ENCODE measurements around the gene SLC66A3.
"Not testable (repeated sequence)": the region's sequence is repeated elsewhere in the genome, so short reads cannot be mapped to it uniquely, and the experiment has no call there.

SLC66A3 gene

DNA sequence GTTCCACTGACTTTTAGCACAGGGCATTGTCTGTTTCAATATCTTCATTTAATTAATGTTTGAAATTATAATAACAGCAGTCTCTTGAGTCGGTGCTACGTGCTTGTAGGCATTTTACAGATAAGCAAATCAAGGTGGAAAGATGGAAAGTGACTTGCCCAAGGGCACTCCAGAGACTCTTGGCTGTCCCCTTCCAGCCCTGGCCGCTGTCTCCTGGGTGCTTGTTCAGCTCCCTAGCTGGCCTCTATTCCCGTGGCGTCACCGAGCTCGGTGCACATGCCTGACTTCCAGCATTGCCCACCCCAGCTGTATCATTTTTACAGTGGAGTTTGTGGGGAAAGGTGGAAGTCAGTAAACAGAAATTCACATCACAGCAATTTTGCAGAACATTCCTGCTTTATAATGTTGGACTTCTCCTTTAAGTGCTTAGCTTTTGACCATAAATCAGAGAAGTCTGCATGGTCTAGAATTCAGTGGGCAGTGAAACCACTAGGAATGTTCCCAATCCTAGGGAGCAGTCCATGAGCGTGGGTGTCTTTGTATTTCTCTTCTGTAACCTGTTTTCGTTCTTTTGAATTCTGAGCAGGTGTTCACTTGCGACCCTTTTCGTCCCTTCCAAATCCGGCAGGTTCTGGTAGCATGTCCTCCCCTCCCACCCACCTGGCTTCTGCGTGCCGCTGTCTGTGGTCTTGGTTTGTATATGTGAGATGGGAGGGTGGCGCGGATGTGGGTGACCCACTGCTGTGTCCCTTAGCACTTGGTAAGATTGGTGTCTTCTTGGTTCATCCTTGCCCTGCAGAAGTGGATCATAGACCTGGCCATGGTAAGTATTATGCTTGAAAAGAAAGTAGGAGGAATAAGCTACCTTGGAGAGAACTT, 8.4 kb downstream of the SLC66A3 start:
- no peak for DNase-seq (ENCODE audit: low spot score)

DNA sequence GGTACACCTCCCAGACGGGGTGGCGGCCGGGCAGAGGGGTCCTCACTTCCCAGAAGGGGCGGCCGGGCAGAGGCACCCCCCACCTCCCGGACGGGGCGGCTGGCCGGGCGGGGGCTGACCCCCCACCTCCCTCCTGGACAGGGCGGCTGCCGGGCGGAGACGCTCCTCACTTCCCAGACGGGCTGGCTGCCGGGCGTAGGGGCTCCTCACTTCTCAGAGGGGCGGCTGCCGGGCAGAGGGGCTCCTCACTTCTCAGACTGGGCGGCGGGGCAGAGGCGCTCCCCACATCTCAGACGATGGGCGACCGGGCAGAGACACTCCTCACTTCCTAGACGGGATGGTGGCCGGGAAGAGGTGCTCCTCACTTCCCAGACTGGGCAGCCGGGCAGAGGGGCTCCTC, 9.8 kb downstream of the SLC66A3 start:
- DNase-seq (ENCODE audit: low spot score) = not testable (repeated sequence)

- no peak for DNase-seq (ENCODE audit: low spot score)
Measured at GRCh38 chr2:11166476-11166875, 11.2 kb downstream of the SLC66A3 start.

DNA sequence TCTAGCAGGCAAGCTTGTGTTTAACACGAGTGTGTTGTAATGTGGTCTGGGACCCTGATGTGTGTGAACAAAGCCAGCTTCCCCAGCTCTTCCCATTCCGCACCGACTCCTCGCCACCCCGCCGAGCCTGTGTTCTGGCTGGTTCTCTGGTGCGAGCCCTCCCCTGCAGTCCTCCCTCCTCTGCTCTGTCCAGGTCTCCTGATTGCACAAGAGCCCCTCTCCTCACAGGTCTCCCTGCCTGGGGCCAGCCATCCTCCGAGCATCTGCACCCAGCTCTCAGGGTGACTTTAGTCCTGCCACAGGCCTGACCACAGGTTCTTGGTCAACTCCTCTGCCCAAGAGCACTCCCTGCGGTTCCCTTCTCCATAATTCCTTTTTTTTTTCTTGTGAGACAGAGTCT, 13.2 kb downstream of the SLC66A3 start:
- DNase-seq (ENCODE audit: low spot score) = no peak

GRCh38 chr2:11169333-11169732, 14.1 kb downstream of the SLC66A3 start:
- DNase-seq (ENCODE audit: low spot score) = no peak

DNA sequence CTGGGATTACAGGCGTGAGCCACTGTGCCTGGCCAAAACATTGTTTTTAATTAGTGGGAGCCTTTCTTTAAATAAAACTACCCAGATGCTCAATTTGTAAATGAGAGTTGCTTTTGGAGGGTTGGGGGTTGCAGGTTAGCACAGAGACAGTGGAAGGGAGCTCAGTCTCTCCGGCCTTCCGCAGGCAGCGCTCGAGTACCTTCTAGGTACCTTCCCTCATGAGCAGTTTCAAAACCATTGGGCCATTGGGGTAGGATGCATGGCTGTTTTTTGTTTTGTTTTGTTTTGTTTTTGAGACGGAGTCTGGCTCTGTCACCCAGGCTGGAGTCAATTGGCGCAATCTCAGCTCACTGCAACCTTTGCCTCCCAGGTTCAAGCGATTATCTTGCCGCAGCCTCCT, 19.0 kb downstream of the SLC66A3 start:
- no peak for DNase-seq (ENCODE audit: low spot score)

DNA sequence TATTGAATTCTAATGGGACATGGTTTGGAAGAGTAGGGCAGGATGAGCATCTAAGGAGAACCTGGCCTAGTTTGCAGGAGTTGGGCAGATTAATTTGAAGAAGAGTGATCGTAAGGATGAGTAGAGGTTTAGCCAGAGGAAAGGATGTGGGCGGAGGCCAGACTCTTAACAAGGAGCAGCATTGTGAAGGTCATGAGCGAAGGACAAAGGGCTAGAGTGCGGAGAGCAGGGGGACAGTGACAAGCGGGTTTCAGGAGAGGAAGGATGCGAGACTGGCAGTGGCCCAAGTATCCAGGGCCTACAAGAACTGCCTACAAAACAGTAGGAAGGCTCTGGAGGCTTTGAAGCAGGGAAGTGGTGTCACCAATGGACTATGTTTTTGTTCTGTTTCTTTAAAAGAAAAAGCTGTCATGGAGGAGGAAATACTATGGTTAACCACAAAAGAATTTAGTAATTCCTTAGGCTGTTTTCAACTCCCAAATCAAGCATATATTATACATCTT, 20.1 kb downstream of the SLC66A3 start:
- no peak for DNase-seq (ENCODE audit: low spot score)

DNA sequence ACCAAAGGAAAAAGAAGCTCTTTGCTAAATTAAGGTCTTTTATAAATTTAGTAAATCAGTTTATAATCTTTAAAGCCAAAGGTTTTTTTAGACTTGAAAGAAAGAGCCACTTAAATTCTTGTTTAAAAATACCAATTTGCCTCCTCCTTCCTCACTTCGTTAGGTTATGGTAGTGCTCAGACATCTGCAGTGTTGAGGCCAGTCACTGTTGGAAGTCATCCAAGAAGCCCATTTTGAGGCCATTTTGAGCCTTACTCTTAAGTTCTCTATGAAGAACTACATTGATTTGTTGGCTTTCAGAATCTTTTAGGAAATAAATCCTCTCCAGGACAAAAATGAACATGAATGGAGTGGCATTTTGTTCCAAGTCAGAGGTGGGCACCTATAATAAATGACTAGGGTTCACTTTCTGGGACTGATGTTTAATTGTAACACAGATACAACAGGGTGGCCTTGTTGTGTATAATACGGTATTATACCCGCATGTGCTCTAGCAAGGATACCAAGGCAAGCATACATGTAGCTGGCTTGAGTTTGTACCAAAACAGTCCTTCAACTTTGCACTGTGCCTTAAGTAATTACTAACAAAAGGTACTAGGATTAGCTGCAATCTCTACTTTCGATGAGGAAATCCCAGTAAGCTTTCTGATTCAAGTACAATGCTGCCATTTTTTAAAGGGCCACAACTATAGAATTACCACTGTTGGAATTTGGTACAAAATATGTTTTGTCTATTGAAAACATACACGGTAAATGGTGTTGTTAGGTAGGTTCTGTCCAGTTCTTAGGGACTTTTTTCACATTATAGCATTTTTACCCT, 22.8 kb downstream of the SLC66A3 start:
- DNase-seq (ENCODE audit: low spot score) = no peak

- no peak for DNase-seq (ENCODE audit: low spot score)
Measured at GRCh38 chr2:11179196-11179595, 23.9 kb downstream of the SLC66A3 start.

GRCh38 chr2:11179899-11180298, 24.6 kb downstream of the SLC66A3 start:
- no peak for DNase-seq (ENCODE audit: low spot score)

GRCh38 chr2:11180653-11181052, 25.4 kb downstream of the SLC66A3 start:
- DNase-seq (ENCODE audit: low spot score) = no peak

GRCh38 chr2:11182951-11183350, 27.7 kb downstream of the SLC66A3 start:
- DNase-seq (ENCODE audit: low spot score) = no peak

- no peak for DNase-seq (ENCODE audit: low spot score)
Measured at GRCh38 chr2:11186145-11186544, 30.9 kb downstream of the SLC66A3 start.

DNA sequence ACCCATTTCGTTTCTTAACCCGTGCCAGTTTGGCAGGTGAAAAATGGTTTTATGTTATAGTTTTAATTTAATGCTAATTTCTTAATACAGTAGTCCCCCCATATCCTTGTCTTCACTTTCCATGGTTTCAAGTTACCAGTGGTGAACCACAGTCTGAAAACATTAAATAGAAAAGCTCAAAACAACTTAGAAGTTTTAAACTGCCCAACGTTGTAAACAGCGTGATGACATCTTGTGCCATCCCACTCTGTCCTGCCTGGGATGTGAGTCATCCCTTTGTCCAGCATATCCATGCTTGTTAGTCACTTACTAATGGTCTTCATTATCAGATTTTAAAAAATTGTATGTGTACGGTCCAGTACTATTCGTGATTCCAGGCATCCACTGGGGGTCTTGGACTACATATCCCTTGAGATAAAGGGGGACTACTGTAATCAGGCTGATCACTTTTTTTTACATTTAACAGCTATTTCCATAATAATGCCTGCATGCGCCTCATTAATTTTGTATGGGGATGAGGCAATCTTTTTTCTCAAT, 31.9 kb downstream of the SLC66A3 start:
- DNase-seq (ENCODE audit: low spot score) = no peak

- DNase-seq (ENCODE audit: low spot score) = no peak
Measured at GRCh38 chr2:11187731-11188130, 32.5 kb downstream of the SLC66A3 start.

DNA sequence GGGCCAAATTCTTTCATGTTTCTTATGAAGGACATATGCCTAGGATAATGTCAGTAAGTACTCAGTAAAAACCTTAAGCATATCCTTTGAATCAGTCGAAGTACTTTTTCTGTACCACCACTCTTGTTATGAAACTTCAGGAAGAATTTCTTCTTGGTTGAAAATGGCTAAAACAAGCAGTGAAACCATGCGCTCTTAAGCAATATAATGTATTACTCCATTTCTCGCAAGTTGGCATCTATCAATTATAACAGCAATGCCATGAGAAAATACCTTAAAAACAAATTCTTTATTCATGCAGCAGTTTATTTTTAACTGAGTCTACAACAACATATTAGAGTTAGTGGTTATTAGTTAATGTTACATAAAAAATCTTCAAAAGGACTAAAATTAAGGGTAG, 41.0 kb downstream of the SLC66A3 start:
- no peak for DNase-seq (ENCODE audit: low spot score)

- no peak for DNase-seq (ENCODE audit: low spot score)
Measured at GRCh38 chr2:11200651-11201050, 45.4 kb downstream of the SLC66A3 start.

DNA sequence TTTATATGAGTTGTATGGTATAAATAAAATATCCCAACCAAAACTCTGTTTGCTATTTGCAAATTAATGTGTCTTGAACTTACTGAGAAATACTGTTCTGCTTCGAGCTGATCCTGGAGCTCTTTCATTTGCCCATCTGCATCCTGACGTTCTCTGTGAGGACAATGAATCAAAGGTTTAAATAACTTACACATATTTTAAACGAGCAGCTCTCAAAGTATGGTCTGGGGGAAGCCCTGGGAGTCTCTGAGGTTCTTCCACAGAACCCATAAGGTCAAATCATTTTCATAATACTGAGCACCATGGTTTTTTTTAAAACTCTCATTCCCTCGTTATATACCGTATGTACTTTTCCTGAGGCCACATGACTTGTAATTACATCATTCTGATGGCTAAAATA, 46.7 kb downstream of the SLC66A3 start:
- DNase-seq (ENCODE audit: low spot score) = no peak

DNA sequence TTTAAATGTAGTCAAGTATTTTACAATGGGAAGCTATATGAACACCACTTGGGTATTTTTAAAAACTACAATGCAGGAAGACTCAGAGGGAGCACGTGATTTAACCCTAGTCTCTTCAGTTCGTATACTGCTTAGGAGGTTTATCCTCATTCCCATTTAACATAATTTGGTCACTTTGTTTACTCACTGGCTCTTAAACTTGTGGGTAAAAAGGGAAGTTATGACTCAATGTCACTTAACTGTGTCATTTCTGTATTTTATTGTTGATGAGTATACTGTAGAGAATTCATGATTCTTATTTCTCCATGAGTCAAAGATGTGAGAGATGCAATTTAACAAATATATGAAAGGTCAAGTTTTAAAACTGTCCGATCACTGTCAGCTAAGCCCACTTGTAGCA, 48.2 kb downstream of the SLC66A3 start:
- DNase-seq (ENCODE audit: low spot score) = peak; percentile 82

GRCh38 chr2:11208083-11208482, 52.8 kb downstream of the SLC66A3 start:
- no peak for DNase-seq (ENCODE audit: low spot score)

DNA sequence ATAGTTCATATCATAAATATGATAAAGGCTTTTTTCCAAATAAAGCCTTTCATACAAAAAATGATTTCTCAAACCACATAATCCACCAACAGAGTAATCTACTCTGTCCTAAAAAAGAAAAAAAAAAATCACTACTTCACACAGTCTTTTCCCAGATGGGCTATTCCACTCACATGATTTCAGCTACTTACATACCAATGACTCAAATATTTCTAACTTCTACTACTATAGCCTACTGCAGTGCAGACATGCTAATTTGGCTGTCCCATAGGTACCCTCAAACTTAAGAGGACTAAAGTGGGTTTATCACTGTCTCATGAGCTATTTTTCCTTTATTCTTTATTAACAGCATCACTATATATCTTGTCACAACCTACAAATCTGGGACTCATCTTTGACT, 57.4 kb downstream of the SLC66A3 start:
- DNase-seq (ENCODE audit: low spot score) = no peak

- DNase-seq (ENCODE audit: low spot score) = no peak
Measured at GRCh38 chr2:11213090-11213638, 57.9 kb downstream of the SLC66A3 start.

All from LoVo (cell line).